DND-41 (cell line): Measurements from ENCODE around the gene TAS2R60.
"Not testable (repeated sequence)": the region's sequence is repeated elsewhere in the genome, so short reads cannot be mapped to it uniquely, and the experiment has no call there.

Source experiments
- ATAC-seq: fragments of 200-7000 bp; cut with Tn5 transposase; 3 replicates; pipeline ENCODE4 v1.9.1; 2021; ENCODE audit warnings: low read depth; ENCODE audit not compliant: insufficient read depth
- DNase-seq: peaks from one replicate; pipeline ENCODE4 v3.0.0-alpha.2; 2020
- H2AFZ ChIP-seq: 2 replicates; pipeline ENCODE4 v1.6.0; 2012; ENCODE audit warnings: low read depth, low read length
- H3K27ac ChIP-seq: 2 replicates; pipeline ENCODE4 v1.5.1; 2012; ENCODE audit warnings: low read length, inconsistent platforms
- H3K27me3 ChIP-seq: fragments of 200-600 bp; sonication (generic); 2 replicates; pipeline ENCODE4 v1.6.0; 2012; ENCODE audit warnings: low read length, mild to moderate bottlenecking, inconsistent platforms; ENCODE audit not compliant: insufficient read depth, poor library complexity
- H3K36me3 ChIP-seq: 2 replicates; pipeline ENCODE4 v1.5.1; 2012; ENCODE audit warnings: low read length, inconsistent platforms; ENCODE audit not compliant: insufficient read depth
- H3K4me1 ChIP-seq: 2 replicates; pipeline ENCODE4 v1.5.1; 2012; ENCODE audit warnings: mild to moderate bottlenecking, low read length; ENCODE audit not compliant: insufficient read depth
- H3K4me2 ChIP-seq: 2 replicates; pipeline ENCODE4 v1.6.0; 2012; ENCODE audit warnings: mild to moderate bottlenecking, moderate library complexity, low read length, inconsistent platforms; ENCODE audit not compliant: insufficient read depth
- H3K4me3 ChIP-seq, 2 experiments: fragments of 200-600 bp in 1 of 2; shearing (Covaris generic) in 1 of 2; 2 replicates each; pipeline ENCODE4 v1.5.1; 2012 to 2016; ENCODE audit warnings: inconsistent platforms in 2 of 2, low read length in 2 of 2, mild to moderate bottlenecking in 2 of 2, low read depth in 1 of 2, moderate library complexity in 1 of 2
- H3K79me2 ChIP-seq: 2 replicates; pipeline ENCODE4 v1.6.0; 2012; ENCODE audit warnings: low read length, inconsistent platforms; ENCODE audit not compliant: insufficient read depth
- H3K9ac ChIP-seq: 2 replicates; pipeline ENCODE4 v1.6.0; 2012; ENCODE audit warnings: low read depth, mild to moderate bottlenecking, inconsistent platforms, low read length, moderate library complexity
- H3K9me3 ChIP-seq: 2 replicates; pipeline ENCODE4 v1.5.1; 2012; ENCODE audit warnings: low read length, moderate library complexity, mild to moderate bottlenecking, inconsistent platforms; ENCODE audit not compliant: insufficient read depth, severe bottlenecking
- H4K20me1 ChIP-seq: 2 replicates; pipeline ENCODE4 v1.6.0; 2012; ENCODE audit warnings: low read length; ENCODE audit not compliant: insufficient read depth
- EZH2 ChIP-seq: IDR thresholded peaks from 3 replicates; pipeline ENCODE4 v1.6.1; 2012; ENCODE audit warnings: borderline replicate concordance, low read depth, mild to moderate bottlenecking, moderate library complexity, low read length, inconsistent platforms; ENCODE audit not compliant: severe bottlenecking
- TF ChIP-seq, protein P1 (sequence below): IDR thresholded peaks from 2 replicates; pipeline ENCODE4 v1.5.1; 2012; ENCODE audit warnings: borderline replicate concordance, low read length, moderate library complexity, mild to moderate bottlenecking; ENCODE audit not compliant: poor library complexity, severe bottlenecking; ENCODE audit errors: extremely low read depth

The TAS2R60 gene

DNA sequence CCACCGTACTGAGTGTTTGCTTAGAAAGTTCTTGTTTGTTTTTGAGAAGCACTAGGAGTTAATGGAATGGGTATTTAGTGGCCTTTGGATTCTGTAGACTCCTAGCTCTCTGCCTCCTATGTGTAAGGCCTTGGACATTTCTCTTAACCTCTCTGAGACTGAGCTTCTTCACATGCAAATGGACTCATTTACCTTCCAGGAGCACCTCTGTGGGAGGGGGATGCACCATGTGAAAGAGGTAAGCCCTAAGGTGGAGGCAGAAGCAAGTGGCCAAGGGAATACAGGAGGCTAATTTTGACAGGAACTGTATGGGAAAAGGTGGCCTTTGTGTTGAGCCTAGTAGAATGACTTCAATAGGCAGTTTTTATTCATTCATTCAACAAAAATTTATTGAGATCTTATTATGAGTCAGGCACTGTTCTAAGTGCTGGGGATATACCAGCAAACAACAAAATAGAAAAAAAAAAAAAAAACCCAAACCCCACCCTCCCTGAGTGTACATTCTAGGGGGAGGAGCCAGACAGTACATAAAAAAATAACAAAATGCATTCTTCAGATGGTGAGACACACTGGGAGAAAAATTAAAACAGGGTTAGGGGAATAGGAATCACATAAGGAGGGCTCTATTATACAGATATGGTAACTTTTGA lies 25.4 kb upstream of the TAS2R60 start:
- Histone ChIP-seq H2AFZ (no peak overlapping the region), H3K4me1 (no peaks in the 10 kb centered on the region)

DNA sequence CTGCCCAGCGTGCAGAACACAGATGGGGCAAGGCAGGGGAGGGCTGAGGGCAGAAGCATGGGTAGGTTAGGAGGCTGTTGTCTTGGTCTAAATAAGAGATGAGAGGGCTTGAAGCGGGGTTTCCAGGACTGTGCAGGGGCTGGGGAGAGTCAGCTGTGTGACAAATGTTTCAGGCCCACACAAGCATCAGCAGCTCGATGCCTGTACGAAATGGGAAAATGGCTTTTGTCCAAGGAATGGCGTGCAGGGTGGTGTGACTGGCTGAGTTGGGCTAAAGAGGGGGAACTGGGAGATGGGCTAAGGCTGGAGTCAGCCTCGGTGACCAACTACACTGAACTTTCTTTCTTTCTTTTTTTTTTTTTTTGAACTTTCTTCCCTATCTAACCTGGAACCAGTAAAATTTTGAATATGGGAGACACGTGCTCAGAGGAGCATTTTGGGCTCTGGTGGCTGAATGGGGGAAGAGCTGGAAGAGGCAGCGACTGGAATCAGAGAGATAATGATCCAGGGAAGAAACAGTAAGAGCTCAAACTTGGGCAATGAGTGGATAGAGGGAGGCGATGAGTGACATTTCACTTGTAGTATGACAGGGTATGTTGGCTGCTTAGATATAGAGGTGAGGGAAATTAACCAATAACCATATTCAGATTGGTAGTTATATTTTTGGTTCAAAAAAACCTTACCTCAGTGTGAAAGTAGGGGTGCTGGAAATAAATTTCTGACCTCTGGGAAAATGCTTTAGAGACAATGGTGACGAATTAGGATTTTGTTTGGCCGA lies 24.4 kb upstream of the TAS2R60 start:
- DNase-seq (no peak), ATAC-seq (no peak)
- no peaks in the 10 kb centered on the region for H4K20me1 ChIP-seq
- no peaks in the 10 kb centered on the region for H3K79me2 ChIP-seq
- no peak for TF ChIP-seq EZH2
- TF ChIP-seq, protein P1, sequence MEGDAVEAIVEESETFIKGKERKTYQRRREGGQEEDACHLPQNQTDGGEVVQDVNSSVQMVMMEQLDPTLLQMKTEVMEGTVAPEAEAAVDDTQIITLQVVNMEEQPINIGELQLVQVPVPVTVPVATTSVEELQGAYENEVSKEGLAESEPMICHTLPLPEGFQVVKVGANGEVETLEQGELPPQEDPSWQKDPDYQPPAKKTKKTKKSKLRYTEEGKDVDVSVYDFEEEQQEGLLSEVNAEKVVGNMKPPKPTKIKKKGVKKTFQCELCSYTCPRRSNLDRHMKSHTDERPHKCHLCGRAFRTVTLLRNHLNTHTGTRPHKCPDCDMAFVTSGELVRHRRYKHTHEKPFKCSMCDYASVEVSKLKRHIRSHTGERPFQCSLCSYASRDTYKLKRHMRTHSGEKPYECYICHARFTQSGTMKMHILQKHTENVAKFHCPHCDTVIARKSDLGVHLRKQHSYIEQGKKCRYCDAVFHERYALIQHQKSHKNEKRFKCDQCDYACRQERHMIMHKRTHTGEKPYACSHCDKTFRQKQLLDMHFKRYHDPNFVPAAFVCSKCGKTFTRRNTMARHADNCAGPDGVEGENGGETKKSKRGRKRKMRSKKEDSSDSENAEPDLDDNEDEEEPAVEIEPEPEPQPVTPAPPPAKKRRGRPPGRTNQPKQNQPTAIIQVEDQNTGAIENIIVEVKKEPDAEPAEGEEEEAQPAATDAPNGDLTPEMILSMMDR: no peak
- H3K27me3 ChIP-seq: peaks cover 11% of the 10 kb centered on the region
- no peaks in the 10 kb centered on the region for H3K9me3 ChIP-seq
- H3K4me3 ChIP-seq: no peak overlapping the region
- no peak overlapping the region for H3K4me2 ChIP-seq
- H3K4me1 ChIP-seq: no peaks in the 10 kb centered on the region
- H3K27ac ChIP-seq: no peak overlapping the region
- H2AFZ ChIP-seq: no peak overlapping the region
- no peak overlapping the region for H3K9ac ChIP-seq
- H3K36me3 ChIP-seq: no peaks in the 10 kb centered on the region

More for the DNA sequence above, 25.4 kb upstream of the TAS2R60 start:
- Histone ChIP-seq H3K4me3 (no peak overlapping the region), H3K9ac (no peak overlapping the region), H3K36me3 (no peaks in the 10 kb centered on the region), H3K79me2 (no peaks in the 10 kb centered on the region), H3K27ac (no peak overlapping the region), H3K27me3 (peaks cover 11% of the 10 kb centered on the region), H3K9me3 (no peaks in the 10 kb centered on the region), H3K4me2 (no peak overlapping the region), H4K20me1 (no peaks in the 10 kb centered on the region)
- ATAC-seq (no peak), DNase-seq (no peak)
- TF ChIP-seq EZH2: no peak
- TF ChIP-seq, protein P1: no peak

DNA sequence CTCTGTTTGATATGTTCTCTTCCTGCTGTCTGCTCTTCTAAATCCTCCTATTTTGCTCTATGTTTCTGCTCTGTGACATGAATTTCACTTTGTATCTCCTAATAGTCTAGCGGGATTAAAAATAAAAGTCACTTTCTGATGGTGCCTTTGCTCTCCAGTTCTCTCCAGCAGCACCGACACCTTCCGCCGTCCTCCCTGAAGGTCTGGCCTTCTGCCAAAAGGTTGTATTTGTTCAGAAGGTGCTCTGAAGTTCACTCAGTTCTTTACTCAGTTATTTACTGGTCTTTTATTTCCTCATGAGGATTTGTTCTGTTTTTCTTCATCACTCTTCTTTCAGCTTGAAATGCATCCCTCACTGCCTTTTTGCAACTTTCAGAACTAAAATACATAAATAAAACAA lies 23.4 kb upstream of the TAS2R60 start:
- ATAC-seq: no peak
- Histone ChIP-seq H3K4me3 (no peak overlapping the region), H3K27me3 (peaks cover 11% of the 10 kb centered on the region), H3K9ac (no peak overlapping the region), H3K4me1 (no peaks in the 10 kb centered on the region), H3K4me2 (no peak overlapping the region), H3K27ac (no peak overlapping the region), H2AFZ (no peak overlapping the region), H3K36me3 (no peaks in the 10 kb centered on the region), H4K20me1 (no peaks in the 10 kb centered on the region), H3K79me2 (no peaks in the 10 kb centered on the region), H3K9me3 (no peaks in the 10 kb centered on the region)
- TF ChIP-seq, protein P1: no peak
- TF ChIP-seq EZH2: no peak
- DNase-seq: no peak

DNA sequence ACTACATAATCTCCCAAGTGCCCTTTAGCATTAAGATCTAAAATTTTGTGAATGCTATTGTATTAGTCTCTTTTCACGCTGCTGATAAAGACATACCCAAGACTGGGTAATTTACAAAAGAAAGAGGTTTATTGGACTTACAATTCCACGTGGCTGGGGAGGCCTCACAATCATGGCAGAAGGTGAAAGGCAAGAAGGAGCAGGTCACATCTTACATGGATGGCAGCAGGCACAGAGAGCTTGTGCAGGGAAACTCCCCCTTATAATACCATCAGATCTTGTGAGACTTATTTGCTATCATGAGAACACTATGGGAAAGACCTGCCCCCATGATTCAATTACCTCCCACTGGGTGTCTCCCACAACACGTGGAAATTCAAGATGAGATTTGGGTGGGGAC lies 22.6 kb upstream of the TAS2R60 start:
- not testable (repeated sequence) for H4K20me1 ChIP-seq, H3K27ac ChIP-seq, H3K4me1 ChIP-seq, ATAC-seq, H3K4me2 ChIP-seq, DNase-seq, H3K4me3 ChIP-seq, H2AFZ ChIP-seq, H3K36me3 ChIP-seq, H3K79me2 ChIP-seq, H3K9me3 ChIP-seq, H3K9ac ChIP-seq
- H3K27me3 ChIP-seq: peaks cover 11% of the 10 kb centered on the region
